Epithelial cell of prostate (primary cell): ENCODE results near the gene DCAKD.

ENCODE experiments used
- DNase-seq: peaks from one replicate; pipeline ENCODE4 v3.0.0-alpha.2; 2011; ENCODE audit warnings: low read depth, low spot score
- H3K27ac ChIP-seq: fragments of 450-650 bp; 2 replicates; pipeline ENCODE4 v1.5.1; 2017; ENCODE audit warnings: mild to moderate bottlenecking

Gene DCAKD

DNA sequence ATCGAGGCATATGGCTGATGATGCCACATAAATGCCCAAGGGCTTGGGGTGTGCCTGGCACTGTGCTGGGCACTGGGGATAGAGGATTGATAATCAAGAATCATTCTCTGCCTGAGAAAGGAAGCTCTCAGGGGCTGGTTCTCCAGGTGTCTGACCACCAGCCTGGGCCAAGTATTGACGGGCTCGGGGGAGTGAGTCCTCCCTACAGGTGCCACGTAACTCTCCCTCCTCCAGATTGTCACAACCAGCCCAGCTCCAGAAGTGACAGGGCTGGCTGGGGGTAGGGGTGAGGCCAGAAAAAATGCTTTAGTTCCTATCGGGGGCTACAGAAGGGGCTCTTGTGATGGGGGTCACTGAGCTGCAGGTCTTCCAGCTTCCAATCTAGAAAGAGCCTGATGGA, 72.6 kb downstream of the DCAKD start:
- DNase-seq: no peak
- H3K27ac ChIP-seq: no peak overlapping the region

DNA sequence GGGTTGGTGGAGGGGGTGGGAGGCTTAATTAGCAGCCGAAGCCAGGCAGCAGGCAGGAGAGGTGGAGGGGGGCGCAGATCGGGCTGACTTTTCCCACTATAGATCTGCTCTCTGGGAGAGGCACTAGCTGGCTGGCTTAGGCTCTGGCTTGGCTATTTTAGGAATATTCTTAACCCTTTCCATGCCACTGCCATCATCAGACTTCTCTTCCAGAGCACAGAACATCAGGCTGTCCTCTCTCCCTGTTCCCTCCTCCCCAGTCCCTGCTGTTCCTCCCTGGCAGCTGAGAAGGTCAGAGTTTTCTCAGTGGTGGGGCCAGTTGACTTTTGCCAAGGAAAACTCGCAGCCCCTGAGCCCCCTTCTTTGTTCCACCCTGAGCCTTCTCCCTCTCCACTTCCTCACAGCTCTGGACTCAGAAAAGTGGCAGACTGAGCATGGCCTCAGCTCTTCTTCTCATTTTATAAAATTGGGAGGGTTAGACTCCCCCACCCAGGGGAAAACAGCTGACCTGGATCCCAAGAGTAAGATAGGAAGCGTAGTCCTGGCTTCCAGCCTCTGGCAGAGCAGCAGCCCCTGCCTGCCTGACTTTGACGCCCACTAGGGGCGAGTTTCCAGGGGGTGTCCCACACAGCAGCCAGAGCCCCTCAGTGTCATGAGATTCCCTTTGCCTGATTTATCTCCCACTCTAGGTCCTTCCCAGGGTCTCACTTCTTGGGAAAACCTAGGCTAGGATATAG, 73.5 kb downstream of the DCAKD start:
- no peak for DNase-seq
- H3K27ac ChIP-seq: no peak overlapping the region

DNA sequence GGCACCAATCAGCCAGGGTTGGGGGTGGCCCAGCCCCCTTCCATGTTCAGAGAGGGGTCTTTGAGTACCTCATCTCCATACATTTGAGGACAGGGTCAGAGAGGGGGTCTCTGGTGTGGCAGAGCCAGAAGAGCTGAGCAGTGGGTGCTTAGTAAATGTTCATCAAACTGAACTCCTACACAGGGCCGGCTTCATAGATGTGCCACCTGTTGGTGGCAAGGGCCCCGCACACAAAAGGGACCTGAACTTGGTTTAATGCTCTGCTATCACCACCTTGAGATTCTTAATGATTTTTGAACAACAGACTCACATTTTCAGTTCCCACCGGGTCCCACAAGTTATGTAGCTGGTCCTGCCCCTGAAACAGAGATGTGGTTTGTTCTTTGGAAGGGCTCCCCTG, 74.4 kb downstream of the DCAKD start:
- no peak for DNase-seq
- no peak overlapping the region for H3K27ac ChIP-seq

DNA sequence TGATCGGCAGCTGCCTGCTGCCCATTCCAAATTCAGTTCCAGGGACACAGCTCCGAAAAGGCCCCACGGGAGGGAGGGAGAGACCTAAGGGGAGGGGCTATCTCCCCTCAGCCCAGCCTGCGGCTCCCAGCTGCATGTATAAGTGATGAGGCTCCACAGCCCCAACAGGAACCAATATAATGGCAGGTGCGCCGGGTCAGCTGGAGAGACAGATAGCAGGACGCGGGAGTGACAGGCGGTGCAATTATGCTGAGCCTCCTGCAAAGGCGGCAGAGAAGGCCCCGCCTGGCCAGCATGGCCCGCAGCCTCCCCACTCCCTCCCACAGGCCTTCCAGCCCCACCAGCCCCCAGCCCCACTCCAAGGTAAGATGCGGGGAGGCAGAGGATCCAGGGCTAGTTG, 75.2 kb downstream of the DCAKD start:
- no peak overlapping the region for H3K27ac ChIP-seq
- no peak for DNase-seq
